ENCODE data around the gene DDX1. TPM values are rescaled to one million over a fixed set of nuclear protein-coding genes. Genes with fewer than 3 reads are reported as not detected.

The DDX1 gene
- total RNA-seq, 1 donor from 2014 or later, result 255 TPM

- Mint-ChIP-seq H3K27ac (ENCODE audit: unreplicated experiment) (no peak overlapping the region), H3K4me1 (ENCODE audit: low read depth, unreplicated experiment) (peaks cover 4% of the 10 kb centered on the region)
These were observed 45.5 kb downstream of the DDX1 start for GRCh38 chr2:15636972-15637785.

GRCh38 chr2:15638720-15639119 is 47.1 kb downstream of the DDX1 start:
- Mint-ChIP-seq H3K27ac (ENCODE audit: unreplicated experiment) (no peak overlapping the region), H3K36me3 (ENCODE audit: unreplicated experiment) (peaks cover 19% of the 10 kb centered on the region), H3K4me1 (ENCODE audit: low read depth, unreplicated experiment) (peaks cover 4% of the 10 kb centered on the region), H3K9me3 (ENCODE audit: unreplicated experiment) (peaks cover 6% of the 10 kb centered on the region), H3K27me3 (ENCODE audit: unreplicated experiment) (no peaks in the 10 kb centered on the region), H3K4me3 (ENCODE audit: unreplicated experiment) (no peak overlapping the region)
- TF ChIP-seq CTCF (IDR thresholded peaks at IDR 0.05; ENCODE audit: partially characterized antibody, unreplicated experiment), result no peak
- DNase-seq, result no peak

More at GRCh38 chr2:15636972-15637785, 45.5 kb downstream of the DDX1 start:
- no peak overlapping the region for H3K4me3 Mint-ChIP-seq (ENCODE audit: unreplicated experiment)
- H3K36me3 Mint-ChIP-seq (ENCODE audit: unreplicated experiment), result peaks cover 18% of the 10 kb centered on the region
- peak; percentile 92 for TF ChIP-seq CTCF (IDR thresholded peaks at IDR 0.05; ENCODE audit: partially characterized antibody, unreplicated experiment)
- H3K9me3 Mint-ChIP-seq (ENCODE audit: unreplicated experiment), result peaks cover 4% of the 10 kb centered on the region
- DNase-seq, result peak; percentile 77
- H3K27me3 Mint-ChIP-seq (ENCODE audit: unreplicated experiment), result no peaks in the 10 kb centered on the region

DNA sequence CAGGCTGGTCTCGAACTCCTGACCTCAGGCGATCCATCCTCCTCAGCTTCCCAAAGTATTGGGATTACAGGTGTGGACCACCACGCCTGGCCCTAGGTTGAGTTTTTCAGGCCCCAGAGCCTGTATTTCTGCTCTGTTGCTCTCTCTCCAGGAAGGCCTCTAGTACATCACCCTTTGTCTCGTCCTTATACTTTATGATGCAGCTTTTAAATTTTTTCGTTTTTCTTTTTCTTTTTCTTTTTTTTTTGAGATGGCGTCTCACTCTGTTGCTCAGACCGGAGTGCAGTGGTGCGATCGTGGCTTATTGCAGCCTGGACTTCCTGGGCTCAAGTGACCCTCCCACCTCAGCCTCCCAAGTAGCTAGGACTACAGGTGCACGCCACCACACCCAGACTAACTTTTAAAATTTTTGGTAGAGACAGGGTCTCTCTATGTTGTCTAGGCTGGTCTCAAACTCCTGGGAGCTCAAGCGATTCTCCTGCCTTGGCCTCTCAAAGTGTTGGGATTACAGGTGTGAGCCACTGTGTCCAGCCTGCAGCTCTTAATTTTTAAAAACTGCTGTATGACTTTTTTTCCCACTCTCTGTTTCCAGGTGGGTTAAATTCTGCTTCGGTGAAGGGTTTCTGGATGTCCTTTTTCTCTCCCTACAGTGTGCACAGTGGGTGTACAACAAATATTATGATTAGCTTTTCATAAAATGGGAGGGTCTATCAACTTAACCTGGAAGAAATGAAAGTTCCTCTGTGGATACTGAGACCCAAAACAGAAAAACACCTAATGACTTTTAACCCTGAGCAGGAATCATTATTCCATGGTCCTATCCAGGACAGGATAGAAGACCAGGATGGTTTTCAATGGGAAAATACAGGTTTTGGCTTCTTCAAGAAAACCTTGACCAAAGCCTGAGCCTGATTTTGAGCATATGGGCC is 47.9 kb downstream of the DDX1 start:
- no peak for DNase-seq
- H3K9me3 Mint-ChIP-seq (ENCODE audit: unreplicated experiment), result peaks cover 6% of the 10 kb centered on the region
- no peak overlapping the region for H3K4me3 Mint-ChIP-seq (ENCODE audit: unreplicated experiment)
- peaks cover 4% of the 10 kb centered on the region for H3K4me1 Mint-ChIP-seq (ENCODE audit: low read depth, unreplicated experiment)
- H3K27me3 Mint-ChIP-seq (ENCODE audit: unreplicated experiment), result no peaks in the 10 kb centered on the region
- H3K27ac Mint-ChIP-seq (ENCODE audit: unreplicated experiment), result no peak overlapping the region
- TF ChIP-seq CTCF (IDR thresholded peaks at IDR 0.05; ENCODE audit: partially characterized antibody, unreplicated experiment), result no peak
- H3K36me3 Mint-ChIP-seq (ENCODE audit: unreplicated experiment), result peaks cover 19% of the 10 kb centered on the region

DNA sequence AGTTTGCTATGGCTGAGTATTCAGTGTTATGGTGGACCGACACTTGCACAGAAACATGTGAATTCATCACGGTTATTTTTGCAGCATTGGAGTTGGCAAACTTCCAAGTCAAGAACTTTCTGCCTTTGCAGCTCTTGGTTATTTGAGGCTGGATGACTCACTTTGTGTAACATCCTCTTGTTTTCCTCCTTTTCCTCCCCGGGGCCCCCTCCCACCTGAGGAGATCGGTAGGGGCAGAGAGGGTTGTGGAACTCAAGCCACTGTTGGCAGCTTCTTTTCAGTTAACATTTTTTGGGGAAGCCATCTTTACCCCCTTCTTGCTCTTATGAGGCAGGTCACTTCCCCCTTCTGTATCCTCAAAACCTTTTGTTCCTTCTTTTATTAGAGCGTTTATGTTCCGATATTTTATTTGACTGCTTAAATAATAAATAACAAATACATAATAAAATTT is 48.6 kb downstream of the DDX1 start:
- H3K4me1 Mint-ChIP-seq (ENCODE audit: low read depth, unreplicated experiment), result peaks cover 4% of the 10 kb centered on the region
- H3K27me3 Mint-ChIP-seq (ENCODE audit: unreplicated experiment), result peaks cover 3% of the 10 kb centered on the region
- no peak for DNase-seq
- no peak overlapping the region for H3K4me3 Mint-ChIP-seq (ENCODE audit: unreplicated experiment)
- TF ChIP-seq CTCF (IDR thresholded peaks at IDR 0.05; ENCODE audit: partially characterized antibody, unreplicated experiment), result no peak
- H3K36me3 Mint-ChIP-seq (ENCODE audit: unreplicated experiment), result peaks cover 19% of the 10 kb centered on the region
- H3K9me3 Mint-ChIP-seq (ENCODE audit: unreplicated experiment), result peaks cover 6% of the 10 kb centered on the region
- no peak overlapping the region for H3K27ac Mint-ChIP-seq (ENCODE audit: unreplicated experiment)

All from glutamatergic neuron (in vitro differentiated cells).